NCI-H1436 treated with DMSO at 0.1 percent for 48 hours (cell line): ENCODE results near the gene CD300LB.
"Not testable (repeated sequence)": the region's sequence is repeated elsewhere in the genome, so short reads cannot be mapped to it uniquely, and the experiment has no call there.

Source experiments
- DNase-seq: peaks from one replicate; lab custom pipeline; 2025; lab: John Stamatoyannopoulos, UW

CD300LB gene

DNA sequence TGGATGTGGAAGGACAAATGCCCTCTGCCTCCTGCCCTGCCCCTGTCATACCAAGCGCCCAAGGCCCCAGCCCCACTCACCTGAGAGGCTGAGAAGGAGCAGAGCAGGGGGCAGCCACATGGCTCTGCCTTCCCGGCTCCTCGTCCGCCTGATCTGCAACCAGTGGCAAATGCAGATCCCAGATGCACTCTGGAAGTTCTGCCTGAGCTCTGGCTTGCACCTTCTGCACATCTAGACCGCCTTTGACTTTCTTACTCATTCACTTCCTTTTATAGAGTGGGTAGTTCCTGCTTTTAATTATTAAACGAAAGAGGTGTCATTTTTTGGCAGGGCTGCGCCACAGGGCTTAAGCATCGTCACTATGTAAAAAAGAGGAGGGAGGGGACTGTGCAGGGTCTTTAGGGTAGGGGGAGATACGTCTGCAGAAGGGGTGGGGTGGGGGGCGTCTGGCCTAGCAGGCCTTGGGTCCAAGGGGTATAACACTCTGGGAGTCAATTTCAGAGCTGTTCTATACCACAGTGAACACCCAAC is at the start of gene CD300LB:
TSS of gene CD300LB (minus strand) at position 245 of the 531 bp plus-strand sequence. CDS start at position 120, 125 bp downstream.
- no peak for DNase-seq

DNA sequence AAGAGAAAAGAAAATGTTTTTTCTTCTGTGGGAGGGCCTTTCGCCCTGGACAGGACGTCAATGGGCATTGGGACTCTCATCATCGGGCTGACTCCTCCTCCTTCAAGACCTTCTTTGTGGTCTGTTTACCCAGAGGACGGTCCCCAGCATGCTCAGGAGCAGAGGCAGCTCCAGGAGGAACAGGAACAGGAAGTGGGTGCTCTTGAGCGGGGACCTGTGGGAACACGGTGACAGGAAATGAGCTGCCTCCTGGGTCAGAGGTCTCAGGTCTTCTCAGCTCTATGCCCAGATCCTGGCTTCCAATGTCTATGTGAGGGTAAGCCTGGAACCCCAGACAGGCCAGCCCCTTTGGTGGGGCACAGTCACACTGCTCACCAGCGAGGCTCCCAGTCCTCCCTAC is 48.6 kb upstream of the CD300LB start:
- no peak for DNase-seq

DNA sequence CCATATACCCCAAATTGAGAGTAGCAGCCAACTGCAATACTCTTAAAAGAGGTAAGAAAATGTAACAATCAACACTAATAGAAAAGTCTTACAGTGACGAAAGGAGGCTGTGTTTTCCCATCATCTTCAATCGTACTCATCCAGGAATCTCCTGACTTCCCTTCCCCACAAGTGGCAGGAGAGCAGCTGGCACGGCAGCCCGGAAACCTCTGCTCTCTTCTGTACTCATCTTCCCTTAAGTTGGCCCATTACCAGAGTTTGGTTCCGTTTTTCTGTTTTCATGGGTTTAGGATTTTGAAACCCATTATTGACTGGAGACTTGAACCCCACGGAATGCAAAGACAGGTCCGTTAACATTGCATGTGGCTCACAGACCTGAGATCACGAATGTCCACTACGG is 47.7 kb upstream of the CD300LB start:
- DNase-seq, result no peak

DNA sequence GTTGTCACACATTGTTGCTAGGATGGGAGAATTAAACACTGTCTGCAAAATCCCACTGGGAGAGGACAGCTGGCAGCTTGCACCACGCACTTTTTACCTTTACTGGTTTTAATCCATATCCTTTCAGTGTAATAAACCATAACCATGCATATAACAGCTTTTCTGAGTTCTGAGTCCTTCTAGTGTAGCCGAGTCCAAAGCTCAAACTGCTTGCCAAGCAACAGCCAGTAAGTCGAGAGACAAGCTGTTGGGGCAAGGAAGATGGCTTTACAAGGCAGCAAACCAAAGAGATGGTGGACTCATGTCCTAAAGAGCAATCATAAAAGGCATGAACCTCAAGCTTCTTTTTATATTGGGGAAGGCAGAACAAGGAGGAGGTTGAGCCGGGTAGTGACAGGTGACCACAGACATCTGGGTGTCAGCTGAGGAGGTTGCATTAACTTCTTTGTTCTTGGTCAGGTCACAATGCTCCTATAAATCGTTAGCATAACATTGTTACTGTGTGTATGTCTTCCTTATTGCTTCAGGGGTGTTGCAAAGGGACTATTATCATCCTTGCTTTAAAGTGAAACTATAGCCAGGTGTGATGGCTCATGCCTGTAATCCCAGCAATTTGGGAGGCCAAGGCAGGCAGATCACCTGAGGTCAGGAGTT is 43.3 kb upstream of the CD300LB start:
- DNase-seq, result no peak

DNA sequence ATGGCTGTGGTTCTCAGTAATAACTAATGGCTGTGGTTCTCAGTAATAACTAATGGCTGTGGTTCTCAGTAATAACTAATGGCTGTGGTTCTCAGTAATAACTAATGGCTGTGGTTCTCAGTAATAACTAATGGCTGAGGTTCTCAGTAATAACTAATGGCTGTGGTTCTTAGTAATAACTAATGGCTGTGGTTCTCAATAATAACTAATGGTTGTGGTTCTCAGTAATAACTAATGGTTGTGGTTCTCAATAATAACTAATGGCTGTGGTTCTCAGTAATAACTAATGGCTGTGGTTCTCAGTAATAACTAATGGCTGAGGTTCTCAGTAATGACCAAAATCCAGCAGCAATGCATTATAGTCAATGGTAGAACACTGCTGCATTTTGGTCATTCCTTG is 42.4 kb upstream of the CD300LB start:
- DNase-seq, result not testable (repeated sequence)

DNA sequence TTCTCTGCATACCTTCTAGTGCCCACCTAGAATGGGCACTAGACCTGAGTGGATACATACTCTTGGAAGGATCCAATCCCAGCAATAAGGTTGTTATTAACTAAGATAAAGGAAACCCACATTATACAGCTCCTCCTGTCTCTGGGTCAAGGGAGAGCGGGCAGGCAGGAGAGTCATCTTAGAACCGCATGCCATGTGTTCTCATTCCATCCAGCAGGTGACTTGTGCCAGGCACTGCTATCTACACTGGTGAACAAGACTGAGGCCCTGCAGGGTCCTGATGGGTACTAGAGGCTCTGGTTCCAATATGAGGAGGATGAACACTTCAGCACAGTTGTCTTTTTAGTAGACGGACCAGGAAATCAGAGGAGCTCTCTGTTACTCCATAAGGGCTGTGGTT is 41.9 kb upstream of the CD300LB start:
- DNase-seq, result no peak

DNA sequence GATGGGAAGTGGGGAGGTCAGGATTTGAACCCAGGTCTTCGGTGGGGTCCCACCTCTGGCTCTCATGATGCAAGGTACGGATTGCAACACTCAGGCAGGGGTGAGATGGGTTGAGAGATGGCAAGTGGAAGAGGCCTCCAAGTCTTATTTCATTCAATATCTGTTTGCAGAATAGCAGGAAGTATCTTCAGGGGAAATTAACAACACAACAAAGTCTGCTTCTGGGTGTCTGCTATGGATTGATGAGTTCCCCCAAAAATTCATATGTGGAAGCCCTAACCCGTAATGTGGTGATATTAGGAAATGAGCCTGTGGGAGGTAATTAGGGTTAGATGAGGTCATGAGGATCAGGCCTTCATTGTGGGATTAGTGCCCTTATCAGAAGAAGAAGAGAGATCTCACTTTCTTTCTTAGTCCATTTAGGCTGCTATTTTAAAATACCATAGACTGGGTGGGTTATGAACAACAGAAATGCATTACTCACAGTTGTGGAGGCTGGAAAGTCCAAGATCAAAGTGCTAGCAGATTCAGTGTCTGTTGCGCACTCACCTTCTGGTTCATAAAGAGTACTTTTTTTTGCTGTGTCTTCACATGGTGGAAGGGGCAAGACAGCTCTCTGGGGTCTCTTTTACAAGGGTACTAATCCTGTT is 40.5 kb upstream of the CD300LB start:
- DNase-seq, result no peak

DNA sequence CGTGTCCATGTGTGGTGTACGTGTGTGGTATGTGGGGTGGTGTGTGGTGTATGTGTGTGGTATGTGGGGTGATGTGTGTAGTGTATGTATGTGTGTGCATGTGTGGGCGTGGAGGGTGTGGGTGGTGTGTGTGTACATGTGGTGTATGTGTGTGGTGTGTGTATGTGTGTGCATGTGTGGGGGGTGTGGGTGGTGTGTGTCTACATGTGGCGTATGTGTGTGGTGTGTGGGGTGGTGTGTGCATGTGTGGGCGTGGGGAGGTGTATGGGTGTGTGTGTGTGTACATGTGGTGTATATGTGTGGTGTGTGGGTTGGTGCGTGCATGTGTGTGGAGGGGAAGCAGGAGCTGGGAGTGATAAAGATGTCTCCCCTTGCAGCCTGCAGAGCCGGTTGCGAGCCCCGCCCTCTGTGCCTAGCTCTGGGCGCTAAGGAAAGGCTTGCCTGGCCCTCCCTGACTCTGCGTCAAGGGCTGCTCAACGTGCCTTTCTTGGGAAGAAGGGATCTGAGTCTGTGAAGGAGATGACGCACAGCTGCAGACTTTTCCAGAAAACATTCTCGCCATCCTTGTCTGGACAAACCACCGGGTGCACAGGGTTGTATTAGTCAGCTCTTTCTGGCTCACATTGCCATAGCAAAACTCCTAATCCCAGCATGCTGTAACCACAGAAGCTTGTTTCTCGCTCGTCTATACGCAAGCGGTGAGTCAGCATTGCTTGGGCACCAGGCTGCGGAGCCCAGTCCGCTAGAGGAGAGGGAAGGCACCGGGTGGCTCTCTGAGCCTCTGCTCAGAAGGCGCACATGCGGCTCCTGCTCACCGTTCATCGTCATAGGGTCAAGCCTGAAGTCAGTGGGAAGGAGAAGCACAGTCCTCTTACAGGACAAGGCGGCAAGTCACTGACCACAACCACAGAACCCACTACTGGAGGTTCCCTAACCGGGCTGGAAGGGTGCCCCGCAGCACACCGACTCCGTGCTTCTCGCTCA is 38.0 kb upstream of the CD300LB start:
- DNase-seq, result no peak

DNA sequence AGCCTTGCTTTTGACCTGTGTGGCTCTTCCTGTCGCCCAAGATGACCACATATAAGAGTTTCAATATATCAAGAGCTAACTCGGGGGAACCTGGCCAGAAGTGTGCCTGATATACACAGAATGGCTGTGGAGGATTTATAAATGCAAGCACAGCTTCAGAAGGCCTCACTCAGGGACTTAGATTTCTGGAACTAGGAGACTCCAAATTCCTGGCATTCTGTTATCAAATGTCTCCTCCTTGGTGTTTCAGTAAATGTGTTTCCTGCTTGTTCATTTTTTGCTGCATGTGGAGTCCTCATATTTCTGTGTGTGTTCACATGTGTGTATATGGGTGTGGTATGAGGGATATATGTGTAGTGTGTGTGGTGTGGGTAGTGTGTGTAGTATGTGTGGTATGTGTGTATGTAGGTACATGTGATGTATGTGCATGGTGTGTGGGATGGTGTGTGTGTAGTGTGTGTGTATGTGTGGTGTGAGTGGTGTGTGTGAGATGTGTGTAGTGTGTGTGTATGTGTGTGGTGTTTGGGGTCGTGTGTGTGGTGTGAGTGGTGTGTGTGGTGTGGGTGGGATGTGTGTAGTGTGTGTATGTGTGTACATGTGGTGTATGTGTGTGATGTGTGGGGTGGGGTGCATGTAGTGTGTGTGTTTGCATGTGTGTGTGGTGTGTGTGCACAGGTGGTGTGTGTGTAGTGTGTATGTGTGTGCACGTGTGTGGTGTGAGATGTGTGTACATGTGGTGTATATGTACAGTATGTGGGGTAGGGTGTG is 37.0 kb upstream of the CD300LB start:
- no peak for DNase-seq

DNA sequence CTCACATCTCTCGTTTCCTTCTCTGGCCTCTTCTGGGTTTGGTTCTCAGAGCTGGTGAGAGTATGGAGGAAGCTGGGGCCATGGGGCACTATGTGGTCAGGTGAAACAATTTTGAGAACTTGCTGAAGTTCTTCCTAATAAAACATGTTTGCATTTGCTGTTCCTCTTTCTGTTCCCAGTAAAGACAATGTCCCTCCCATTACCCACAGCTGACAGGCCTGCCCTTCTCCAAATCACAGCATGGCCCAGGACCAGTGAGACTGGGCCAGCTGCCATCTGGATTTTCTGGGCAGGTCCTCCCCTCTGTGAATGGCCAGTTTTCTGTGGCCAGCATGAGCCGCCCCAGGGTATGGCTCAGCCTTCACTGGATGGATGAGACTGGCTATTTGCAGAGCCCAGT is 36.1 kb upstream of the CD300LB start, which contains the start of gene CD300H:
TSS of gene CD300H (minus strand) at position 113 of the 400 bp plus-strand sequence.
- DNase-seq, result no peak

DNA sequence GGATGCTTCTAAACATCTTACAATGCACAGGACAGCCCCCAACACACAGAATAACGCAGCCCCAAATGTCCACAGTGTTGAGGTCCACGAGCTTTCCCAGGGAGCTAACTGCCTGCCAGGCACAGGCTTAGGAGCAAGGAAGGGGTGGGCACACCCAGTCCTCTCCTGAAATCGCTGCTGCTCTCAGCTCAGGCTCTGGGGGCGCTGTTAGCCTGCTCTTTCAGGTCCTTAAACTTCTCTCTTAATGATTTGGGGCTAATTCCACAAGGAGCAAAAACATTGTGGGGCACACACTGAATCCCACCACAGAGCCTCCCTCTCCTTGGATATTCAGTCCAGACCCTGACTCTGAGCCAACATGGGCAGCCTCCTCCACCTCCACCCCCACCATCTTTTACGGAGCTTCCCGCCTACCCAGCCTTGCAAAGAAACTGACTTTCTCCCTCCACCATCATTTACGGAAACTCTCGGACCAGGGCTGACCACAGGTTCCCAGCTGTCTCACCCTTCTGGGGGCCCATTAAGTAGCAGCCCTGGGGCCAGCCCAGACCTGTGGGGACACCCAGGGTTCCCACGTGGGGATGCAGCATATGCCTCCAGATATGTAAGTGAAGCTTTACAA is 35.0 kb upstream of the CD300LB start:
- no peak for DNase-seq

DNA sequence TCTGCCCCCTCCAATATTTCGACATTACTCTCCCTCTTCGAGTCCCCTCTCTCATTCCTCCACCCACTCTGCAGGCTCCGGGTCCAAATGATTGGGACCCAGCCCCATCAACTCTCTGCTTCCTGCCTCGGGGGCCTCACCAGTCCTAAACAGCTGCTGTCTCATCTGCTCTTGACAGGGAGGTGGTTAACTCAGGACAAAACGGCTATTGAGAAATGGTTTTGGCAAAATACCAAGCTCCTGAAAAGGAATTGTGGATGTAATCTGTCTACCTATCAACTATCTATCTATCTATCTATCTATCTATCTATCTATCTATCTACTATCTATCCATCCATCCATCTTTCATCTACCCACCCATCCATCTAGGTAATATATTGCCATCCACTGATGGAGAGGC is 33.9 kb upstream of the CD300LB start:
- no peak for DNase-seq

DNA sequence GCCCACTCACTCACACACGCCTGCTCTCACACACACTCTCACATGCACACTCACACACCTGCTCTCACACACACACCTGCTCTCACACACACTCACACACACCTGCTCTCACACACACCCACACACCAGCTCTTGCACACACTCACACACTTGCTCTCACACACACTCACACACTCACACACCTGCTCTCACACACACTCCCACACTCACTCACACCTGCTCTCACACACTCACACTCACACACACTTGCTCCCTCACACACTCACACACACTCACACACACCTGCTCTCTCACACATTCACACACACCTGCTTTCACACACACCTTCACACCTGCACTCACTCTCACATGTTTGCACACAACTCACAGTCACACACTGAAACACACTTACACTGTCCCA is 32.1 kb upstream of the CD300LB start:
- DNase-seq, result no peak

DNA sequence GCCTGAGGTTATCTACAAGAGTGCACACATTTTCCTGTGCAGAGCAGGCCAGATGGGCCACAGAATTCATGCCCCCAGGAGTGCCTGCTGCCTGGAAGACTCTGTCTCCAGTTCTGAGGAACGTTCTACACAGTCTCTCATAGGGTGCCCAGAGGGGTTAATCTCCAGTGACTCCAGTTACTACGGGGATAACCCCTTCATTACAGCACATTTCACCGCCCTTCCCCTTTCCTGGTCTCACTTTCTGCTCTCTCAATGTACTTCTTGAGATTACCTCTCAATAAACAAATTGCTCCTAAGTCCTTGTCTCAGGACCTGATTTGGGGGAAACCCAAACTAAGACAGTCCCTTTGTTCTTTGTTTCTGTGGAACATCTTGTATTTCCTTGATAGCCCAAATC is 30.3 kb upstream of the CD300LB start:
- no peak for DNase-seq

DNA sequence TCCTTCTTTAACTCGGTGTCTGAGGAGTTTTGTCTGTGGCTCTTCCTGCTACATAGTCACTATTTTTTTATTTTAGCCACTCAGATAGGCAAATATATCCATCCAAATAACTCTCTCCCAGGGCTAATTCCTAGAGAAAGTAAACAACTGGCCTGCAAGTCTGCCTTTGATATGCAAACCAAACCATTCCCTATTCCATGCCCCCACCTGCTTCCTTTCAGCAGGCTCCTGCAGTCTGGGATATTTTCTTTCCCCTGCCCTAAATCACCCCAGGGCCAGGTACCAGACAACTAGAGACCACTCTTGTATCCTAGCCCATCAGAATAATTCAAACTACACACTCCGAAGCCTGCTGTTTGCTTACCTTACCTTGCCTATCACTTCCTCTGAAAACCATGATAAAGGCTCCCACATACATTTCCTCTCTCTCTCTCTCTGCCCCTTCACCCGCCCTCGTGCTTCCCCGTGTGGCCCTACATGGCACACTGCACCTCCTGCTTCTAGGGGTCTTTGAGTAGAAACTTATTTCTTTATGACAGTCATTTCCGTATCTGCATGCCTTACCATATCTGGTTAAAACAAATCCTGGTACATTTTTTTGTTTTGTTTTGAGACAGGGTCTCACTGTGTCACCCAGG is 27.7 kb upstream of the CD300LB start:
- DNase-seq, result no peak

DNA sequence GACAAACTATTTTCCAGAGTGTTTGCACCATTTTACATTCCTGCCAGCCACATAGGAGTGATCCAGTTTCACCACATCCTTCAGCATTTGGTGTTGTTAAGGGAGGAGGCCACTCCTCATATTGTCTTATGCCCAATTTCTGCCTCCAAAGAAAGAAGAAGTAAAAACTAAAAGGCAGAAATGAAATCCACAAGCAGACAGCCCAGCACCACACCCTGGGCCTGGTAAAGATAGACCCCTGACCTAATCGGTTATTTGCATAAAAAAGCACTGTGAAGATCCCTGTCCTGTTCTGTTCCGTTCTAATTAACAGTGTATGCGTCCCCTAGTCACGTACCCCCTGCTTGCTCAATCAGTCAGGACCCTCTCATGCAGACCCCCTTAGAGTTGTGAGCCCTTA is 27.1 kb upstream of the CD300LB start:
- DNase-seq, result not testable (repeated sequence)

DNA sequence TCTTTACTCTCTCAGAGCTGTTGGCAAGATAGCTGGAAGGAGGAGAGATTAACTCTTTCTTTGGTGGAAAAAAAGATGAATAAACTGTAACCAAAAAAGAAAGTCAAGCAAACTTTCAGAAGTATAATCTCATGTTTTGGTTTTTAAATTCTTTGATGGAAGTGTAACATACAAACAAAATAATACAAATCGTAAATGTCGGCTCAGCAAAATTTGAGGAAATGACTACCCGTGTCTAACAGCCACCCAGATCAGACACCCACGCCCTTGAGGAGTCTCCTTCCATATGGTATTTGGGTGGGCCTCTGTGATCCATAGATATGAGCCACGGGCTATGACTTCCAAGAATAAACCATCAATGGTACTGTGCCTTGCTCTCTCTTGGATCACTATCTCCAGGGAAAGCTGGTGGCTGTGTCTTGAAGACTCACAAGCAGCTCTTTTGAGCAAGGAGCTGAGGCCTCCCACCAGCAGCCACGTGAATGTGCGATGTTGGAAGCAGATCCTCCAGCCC is 24.2 kb upstream of the CD300LB start:
- DNase-seq, result no peak

DNA sequence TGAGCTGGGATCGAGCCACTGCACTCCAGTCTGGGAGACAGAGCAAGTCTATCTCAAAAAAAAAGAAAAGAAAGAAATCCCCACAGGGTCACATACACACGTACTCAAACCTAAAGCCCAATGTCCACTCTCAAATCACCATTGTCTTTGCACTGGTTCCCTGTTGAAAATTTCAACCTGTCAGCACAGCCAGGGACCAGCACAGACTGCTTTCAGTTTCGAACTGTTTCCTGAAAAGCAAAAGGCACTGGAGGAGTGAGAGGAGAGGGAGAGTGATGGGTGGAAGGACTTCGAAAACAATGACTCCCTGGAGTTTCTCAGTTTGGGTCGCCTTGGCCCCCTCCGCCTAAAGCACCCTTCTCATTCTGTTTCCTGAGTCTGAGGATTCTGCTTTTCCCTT is 23.6 kb upstream of the CD300LB start:
- no peak for DNase-seq

DNA sequence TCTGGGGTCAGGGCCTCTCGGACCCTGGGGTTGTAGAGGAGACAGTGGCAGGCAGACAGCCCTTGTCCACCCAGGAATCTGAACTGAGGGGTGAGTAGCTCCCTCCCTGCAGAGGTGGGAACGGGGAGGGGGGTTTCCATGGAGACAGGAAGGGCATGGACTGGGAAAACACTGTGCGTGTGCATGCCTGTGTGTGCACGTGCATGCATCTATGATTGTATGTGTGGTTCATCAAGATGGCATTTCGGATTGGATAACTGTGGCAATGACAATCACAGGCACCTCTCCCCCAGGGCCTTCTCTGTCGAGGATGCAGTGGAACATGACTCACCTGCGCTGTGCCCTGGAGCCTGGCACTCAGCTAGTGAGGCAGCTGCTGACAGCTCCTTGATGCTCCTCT is 20.8 kb upstream of the CD300LB start:
- DNase-seq, result no peak

DNA sequence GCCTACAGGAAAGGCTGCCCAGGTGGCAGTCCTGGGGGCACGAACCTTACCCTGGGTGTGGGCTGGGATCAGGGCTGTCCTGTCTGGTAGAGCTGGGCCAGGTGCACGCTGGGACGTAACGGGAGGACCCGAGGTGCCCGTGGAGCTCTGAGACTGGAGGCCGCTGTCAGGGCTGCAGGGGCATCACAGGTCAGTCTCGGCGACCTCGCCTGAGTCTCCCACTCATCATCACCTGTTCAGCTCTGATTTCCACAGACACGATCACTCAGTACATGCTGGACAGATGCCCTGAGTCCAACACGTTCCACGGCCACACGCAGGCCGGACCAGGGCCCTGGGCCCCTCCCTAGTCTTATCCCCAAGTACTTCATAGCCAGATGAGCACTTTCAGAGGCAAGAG is 19.3 kb upstream of the CD300LB start:
- no peak for DNase-seq
